HG03097 (cell line): ENCODE results near the gene IPCEF1.
"Not testable (repeated sequence)": the region's sequence is repeated elsewhere in the genome, so short reads cannot be mapped to it uniquely, and the experiment has no call there.

Source experiments
- ATAC-seq: cut with Tn5 transposase; IDR thresholded peaks from one replicate; pipeline ENCODE4 v1.9.1; 2021; ENCODE audit not compliant: unreplicated experiment, low FRiP score

The IPCEF1 gene

GRCh38 chr6:154252678-154253077, 103.9 kb downstream of the IPCEF1 start:
- ATAC-seq: no peak

DNA sequence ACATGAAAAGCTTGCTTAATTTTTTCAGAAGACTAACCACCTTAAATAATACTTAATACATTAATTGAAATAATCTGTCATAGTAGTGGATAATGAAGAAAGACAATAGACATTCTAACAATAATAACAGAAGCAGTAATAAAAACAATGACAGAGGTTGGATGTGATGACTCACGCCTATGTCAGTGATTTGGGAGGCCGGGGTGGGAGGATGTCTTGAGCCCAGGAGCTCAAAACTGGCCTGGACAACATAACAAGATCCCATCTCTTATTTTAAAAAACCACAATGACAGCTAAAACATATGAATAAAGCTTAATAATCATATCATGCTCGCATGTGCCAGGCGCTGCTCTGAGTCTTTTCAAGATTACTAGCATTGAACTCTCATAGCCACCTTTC, 105.5 kb downstream of the IPCEF1 start:
- ATAC-seq: no peak

DNA sequence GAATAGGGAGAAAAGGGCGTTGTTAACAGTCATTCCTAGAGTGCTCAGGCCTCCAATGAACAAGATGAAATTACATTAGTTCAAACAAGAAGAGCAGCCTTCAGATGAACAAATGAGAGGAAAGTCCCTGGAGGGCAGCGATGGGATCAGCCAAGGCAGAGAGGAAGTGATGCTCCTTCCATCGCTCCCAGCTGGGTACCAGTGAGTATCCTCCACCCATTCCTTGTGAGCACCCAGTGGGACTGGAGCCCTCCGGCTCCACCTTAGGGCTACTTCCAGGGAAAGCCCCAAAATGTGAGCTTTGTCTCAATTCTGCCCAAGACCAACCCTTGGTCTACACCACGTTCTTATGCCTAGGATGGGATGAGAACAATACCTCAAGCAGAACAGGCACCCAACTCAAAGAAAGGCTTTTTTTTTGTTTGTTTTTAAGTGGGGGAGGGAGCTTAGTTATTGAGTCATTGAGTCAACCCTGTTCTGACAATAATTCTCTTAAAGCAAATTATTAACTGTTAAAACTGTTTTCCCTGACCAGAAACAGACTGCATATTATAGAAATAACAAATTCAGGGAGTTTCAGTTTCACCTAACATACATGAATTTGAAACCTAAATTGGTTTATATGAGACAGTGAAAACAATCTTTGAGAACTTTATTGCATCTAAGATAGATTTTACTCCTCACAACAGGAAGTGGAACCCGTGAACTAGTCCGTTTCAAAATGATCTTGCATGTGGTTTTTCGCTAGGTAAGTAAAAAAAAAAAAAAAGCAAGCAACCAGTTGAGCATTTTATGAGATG, 106.9 kb downstream of the IPCEF1 start:
- ATAC-seq: peak; percentile 62

GRCh38 chr6:154247119-154247861, 109.3 kb downstream of the IPCEF1 start:
- peak; percentile 34 for ATAC-seq

- ATAC-seq: no peak
Measured at GRCh38 chr6:154246723-154247118, 109.9 kb downstream of the IPCEF1 start.

DNA sequence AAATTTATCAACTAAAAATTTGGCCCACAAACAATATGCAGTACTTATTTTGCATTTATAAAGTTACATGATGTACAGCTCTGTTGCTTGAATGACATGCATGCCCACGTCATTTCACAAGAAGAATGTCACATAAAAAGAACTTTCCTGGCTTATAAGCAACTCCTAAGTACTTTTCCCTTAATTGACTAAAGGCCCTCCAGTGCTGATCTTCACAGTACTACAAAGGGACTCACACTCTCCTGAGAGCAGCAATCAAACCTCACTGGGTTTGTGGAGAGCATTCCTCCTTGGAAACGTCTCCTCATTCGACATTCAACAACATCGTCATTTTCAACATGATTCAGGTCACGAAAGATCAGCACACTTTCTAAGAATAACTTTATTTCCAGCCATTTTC, 111.1 kb downstream of the IPCEF1 start:
- ATAC-seq: no peak

- no peak for ATAC-seq
Measured at GRCh38 chr6:154243793-154244750, 112.5 kb downstream of the IPCEF1 start.

GRCh38 chr6:154242617-154243357, 113.8 kb downstream of the IPCEF1 start:
- ATAC-seq: no peak

- ATAC-seq: no peak
Measured at GRCh38 chr6:154241581-154241980, 115.0 kb downstream of the IPCEF1 start.

DNA sequence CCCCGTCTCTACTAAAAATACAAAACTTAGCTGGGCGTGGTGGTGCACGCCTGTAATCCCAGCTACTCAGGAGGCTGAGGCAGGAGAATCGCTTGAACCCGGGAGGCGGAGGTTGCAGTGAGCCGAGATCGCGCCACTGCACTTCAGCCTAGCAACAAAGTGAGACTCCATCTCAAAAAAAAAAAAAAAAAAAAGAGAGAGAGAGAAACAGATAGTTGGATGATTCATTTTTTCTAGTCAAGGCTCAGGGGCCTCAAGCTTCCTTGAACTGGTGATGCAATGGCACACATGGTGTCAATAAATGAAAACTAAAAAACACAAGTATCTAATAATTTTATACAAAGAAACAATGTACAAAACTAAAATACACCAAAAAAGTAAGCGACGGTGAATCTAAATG, 115.5 kb downstream of the IPCEF1 start:
- not testable (repeated sequence) for ATAC-seq

DNA sequence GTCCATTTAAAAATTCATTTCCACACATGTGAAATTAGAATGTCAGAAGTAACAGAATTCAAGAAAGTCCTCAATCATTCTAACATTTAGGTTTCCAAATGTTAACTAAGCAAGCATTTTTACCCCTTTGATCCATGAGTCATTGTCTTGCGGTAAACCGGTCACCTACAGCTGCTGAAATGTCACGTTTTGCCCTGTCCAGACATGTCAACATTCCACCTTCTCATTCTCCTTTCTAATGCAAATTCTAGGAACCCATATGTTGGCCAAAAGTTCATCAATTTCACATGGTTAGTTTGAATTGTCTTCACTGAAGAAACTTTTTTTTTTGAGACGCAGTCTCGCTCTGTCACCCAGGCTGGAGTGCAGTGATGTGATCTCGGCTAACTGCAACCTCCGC, 117.2 kb downstream of the IPCEF1 start:
- no peak for ATAC-seq

- no peak for ATAC-seq
Measured at GRCh38 chr6:154238831-154239230, 117.8 kb downstream of the IPCEF1 start.

DNA sequence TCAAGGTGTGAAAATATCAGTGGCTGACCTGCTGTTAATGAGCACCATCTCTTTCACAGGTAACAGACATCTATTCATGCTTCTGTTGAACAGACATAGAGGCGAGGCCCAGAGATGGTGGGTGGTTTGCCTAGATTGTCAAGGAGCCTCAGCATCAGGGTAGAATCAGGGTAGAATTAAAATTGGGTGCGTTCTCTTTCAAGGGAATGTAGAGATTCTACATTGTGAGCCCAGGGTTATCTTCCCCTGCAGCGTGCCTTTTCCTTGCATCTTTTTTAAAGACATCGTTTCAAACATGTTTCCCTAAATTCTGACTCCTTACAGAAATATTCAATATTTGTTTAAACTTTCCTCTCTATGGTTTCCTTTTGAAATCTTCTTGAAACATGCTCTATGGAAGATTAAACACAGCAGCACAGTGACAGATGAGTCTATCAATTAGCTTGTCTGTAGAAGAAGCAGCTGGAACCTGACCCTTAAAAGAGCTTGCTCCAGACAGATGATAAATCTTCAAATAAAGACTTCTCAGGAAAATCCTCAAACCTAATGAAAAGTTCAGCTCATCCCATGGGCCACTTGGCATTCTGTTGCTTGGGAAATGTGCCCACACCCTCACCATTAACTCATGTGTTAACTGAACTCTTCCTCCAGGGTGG, 119.8 kb downstream of the IPCEF1 start:
- ATAC-seq: no peak

GRCh38 chr6:154234019-154234772, 122.4 kb downstream of the IPCEF1 start:
- ATAC-seq: peak; percentile 65

DNA sequence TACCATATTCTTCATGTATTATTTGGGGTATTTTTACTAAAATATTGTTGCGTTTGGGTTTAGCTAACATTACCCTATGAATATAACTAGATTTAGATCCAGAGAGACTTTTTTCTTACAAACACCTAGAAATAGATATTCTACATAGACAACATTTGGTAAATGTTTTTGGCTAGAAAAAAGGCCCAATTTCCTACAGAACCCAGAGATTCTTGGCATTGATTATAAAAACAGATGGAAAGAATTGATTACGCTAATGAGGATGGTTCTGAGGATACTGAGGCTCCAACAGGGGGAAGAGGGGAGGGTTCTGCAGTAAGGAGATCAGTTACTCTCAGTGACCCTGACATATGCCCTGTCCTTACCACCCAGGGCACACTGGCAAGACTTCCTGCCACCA, 123.2 kb downstream of the IPCEF1 start:
- ATAC-seq: no peak

- no peak for ATAC-seq
Measured at GRCh38 chr6:154232013-154232910, 124.3 kb downstream of the IPCEF1 start.

DNA sequence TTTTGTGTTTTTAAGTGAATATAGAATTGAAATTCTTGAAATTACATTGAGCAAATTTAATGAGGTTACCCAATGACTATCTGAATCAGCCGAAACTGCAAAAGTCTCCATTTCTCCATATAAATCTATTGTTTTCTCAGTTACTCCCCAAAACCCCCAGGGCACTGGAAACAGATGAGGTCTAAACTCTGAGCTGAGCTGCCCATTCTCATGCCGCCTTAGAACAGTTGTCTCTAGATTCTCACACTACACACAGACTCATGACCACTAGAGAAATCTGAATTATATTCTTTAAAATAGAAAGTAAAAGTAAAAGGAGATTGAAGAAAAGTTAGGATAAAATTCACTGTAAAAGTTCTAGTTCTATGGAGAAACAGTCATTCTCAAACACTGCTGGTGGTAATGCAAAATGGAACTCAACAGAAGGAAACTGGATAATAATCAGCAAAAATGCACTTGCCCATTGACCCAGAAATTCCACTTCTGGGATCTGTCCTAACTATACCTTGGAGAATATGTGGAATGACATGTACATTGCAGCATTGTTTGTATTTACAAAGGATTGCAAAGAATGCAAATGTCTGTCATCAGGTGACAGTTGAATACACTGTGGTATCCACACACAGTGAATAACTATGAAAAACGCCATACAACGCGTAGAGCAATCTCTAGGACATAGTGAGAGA, 125.5 kb downstream of the IPCEF1 start:
- ATAC-seq: no peak
